SK-N-SH treated with all-trans-retinoic acid at 6 μM for 48 hours (cell line): Measurements from ENCODE around the gene TMEM132D.

ENCODE experiments used
- ATAC-seq: fragments of 200-7000 bp; cut with Tn5 transposase; 3 replicates; pipeline ENCODE4 v1.9.1; 2020; ENCODE audit warnings: mild to moderate bottlenecking, moderate library complexity
- ARNTL ChIP-seq: fragments of 450-650 bp; formaldehyde crosslinking; IDR thresholded peaks from 2 replicates; pipeline ENCODE4 v1.5.0; 2020; ENCODE audit warnings: low read depth, mild to moderate bottlenecking, moderate library complexity, borderline replicate concordance
- BACH2 ChIP-seq: fragments of 250-450 bp; sonication (Bioruptor Pico); IDR thresholded peaks from 2 replicates; pipeline ENCODE4 v1.9.0; 2021; ENCODE audit warnings: mild to moderate bottlenecking, borderline replicate concordance
- CSDC2 ChIP-seq: fragments of 250-450 bp; sonication (Bioruptor Pico); IDR thresholded peaks from 2 replicates; pipeline ENCODE4 v1.5.0; 2020; ENCODE audit warnings: mild to moderate bottlenecking, moderate library complexity
- ESRRG ChIP-seq: fragments of 250-450 bp; sonication (Bioruptor Pico); IDR thresholded peaks from 2 replicates; pipeline ENCODE4 v1.6.1; 2021; ENCODE audit warnings: mild to moderate bottlenecking
- GLIS3 ChIP-seq: fragments of 250-450 bp; sonication (Bioruptor Pico); IDR thresholded peaks from 2 replicates; pipeline ENCODE4 v1.5.0; 2020; ENCODE audit warnings: mild to moderate bottlenecking, moderate library complexity
- ISL1 ChIP-seq: fragments of 250-450 bp; sonication (Bioruptor Pico); IDR thresholded peaks from 2 replicates; pipeline ENCODE4 v2.1.2; 2022; ENCODE audit warnings: mild to moderate bottlenecking, moderate library complexity
- OSR1 ChIP-seq: fragments of 250-450 bp; sonication (Bioruptor Pico); IDR thresholded peaks from 2 replicates; pipeline ENCODE4 v1.8.0; 2022; ENCODE audit warnings: moderate library complexity, mild to moderate bottlenecking, inconsistent platforms
- PPARA ChIP-seq: fragments of 250-450 bp; sonication (Bioruptor Pico); IDR thresholded peaks from 2 replicates; pipeline ENCODE4 v1.5.0; 2020; ENCODE audit warnings: mild to moderate bottlenecking, borderline replicate concordance
- RARB ChIP-seq: fragments of 250-450 bp; sonication (Bioruptor Pico); IDR thresholded peaks from 2 replicates; pipeline ENCODE4 v1.8.0; 2021; ENCODE audit warnings: mild to moderate bottlenecking, moderate library complexity
- SNAI2 ChIP-seq: fragments of 250-450 bp; sonication (Bioruptor Pico); IDR thresholded peaks from 2 replicates; pipeline ENCODE4 v1.5.0; 2020; ENCODE audit warnings: mild to moderate bottlenecking, moderate library complexity
- TOX ChIP-seq: fragments of 250-450 bp; sonication (Bioruptor Pico); IDR thresholded peaks from 2 replicates; pipeline ENCODE4 v1.8.0; 2021; ENCODE audit warnings: mild to moderate bottlenecking, moderate library complexity, borderline replicate concordance
- ZC3H10 ChIP-seq: fragments of 250-450 bp; sonication (Bioruptor Pico); IDR thresholded peaks from 2 replicates; pipeline ENCODE4 v1.5.1; 2021; ENCODE audit warnings: mild to moderate bottlenecking, moderate library complexity
- ZFP3 ChIP-seq: fragments of 250-450 bp; sonication (Bioruptor Pico); IDR thresholded peaks from 2 replicates; pipeline ENCODE4 v1.5.0; 2020; ENCODE audit warnings: mild to moderate bottlenecking, moderate library complexity
- ZFP30 ChIP-seq: fragments of 450-650 bp; formaldehyde crosslinking; IDR thresholded peaks from 2 replicates; pipeline ENCODE4 v1.5.0; 2022; ENCODE audit warnings: mild to moderate bottlenecking, moderate library complexity
- ZNF565 ChIP-seq: fragments of 450-650 bp; formaldehyde crosslinking; conservative IDR thresholded peaks from 2 replicates; pipeline ENCODE4 v1.5.0; 2020; ENCODE audit warnings: low read depth, mild to moderate bottlenecking, moderate library complexity
- ZNF70 ChIP-seq: fragments of 450-650 bp; formaldehyde crosslinking; IDR thresholded peaks from 2 replicates; pipeline ENCODE4 v1.5.0; 2020; ENCODE audit warnings: mild to moderate bottlenecking, moderate library complexity
- ZNF8 ChIP-seq: fragments of 450-650 bp; formaldehyde crosslinking; IDR thresholded peaks from 2 replicates; pipeline ENCODE4 v1.5.0; 2020; ENCODE audit warnings: mild to moderate bottlenecking, moderate library complexity
- TF ChIP-seq, protein P1 (sequence below): fragments of 250-450 bp; sonication (Bioruptor Pico); IDR thresholded peaks from 2 replicates; pipeline ENCODE4 v1.5.0; 2020; ENCODE audit warnings: mild to moderate bottlenecking, moderate library complexity
- TF ChIP-seq, protein P2 (sequence below): fragments of 250-450 bp; sonication (Bioruptor Pico); IDR thresholded peaks from 2 replicates; pipeline ENCODE4 v1.5.1; 2020; ENCODE audit warnings: low read depth, mild to moderate bottlenecking, moderate library complexity
- TF ChIP-seq, protein P3 (sequence below): fragments of 250-450 bp; sonication (Bioruptor Pico); IDR thresholded peaks from 2 replicates; pipeline ENCODE4 v1.5.1; 2021; ENCODE audit warnings: mild to moderate bottlenecking, moderate library complexity
- TF ChIP-seq, protein P4 (sequence below): fragments of 250-450 bp; sonication (Bioruptor Pico); IDR thresholded peaks from 2 replicates; pipeline ENCODE4 v1.8.0; 2020; ENCODE audit warnings: mild to moderate bottlenecking, moderate library complexity, borderline replicate concordance
- TF ChIP-seq, protein P5 (sequence below): fragments of 250-450 bp; sonication (Bioruptor Pico); IDR thresholded peaks from 2 replicates; pipeline ENCODE4 v1.8.0; 2021; ENCODE audit warnings: low read depth, mild to moderate bottlenecking, moderate library complexity, borderline replicate concordance

TMEM132D gene

DNA sequence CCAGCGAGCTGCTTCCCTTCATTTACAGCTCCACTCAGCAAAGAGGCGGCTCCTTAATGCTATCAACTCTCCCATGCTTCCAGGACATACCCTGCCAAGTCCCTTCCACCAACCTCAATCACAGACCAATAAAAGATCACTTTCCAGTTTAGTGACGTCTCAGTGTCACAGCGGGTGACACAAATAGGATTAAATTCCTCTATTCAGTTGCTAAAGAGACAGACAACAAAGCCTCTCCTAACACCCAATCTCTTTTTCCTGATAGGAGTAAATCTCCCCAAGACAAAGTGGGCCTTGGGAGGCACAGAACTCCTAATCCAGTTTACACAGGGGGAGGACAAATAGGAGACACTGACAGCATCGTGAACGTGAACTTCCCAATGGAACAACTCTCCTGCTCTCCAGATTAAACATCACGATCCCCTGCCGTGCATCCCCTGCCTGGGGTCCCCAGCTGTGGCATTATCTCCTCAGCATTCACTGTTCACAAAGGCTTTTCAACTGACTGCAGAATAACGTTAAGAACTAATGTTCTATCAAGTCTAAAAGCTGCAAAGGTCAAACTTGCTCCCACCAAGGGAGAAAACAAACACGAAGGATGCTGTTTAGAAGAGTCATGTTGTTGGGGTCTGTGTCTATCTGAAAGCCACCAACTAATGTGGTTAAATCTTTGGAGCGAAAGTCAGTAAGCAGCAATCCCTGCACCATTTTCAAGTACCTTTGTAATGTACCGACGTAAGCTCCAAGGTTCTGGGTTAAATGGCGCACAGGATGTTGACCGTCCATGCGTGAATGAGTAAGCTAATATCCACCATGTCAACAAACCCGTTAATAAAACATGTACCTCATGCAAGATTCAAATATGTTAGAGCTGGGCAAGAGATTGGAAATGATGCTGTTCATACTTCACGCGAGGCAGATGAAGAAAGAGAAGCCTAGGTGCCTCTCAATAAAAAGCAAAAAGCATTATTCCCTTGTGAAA is 31.5 kb downstream of the TMEM132D start:
- TF ChIP-seq ZNF8 (CRISPR knock-in tag), result no peak
- TF ChIP-seq ARNTL (CRISPR knock-in tag), result no peak
- TF ChIP-seq, protein P1, sequence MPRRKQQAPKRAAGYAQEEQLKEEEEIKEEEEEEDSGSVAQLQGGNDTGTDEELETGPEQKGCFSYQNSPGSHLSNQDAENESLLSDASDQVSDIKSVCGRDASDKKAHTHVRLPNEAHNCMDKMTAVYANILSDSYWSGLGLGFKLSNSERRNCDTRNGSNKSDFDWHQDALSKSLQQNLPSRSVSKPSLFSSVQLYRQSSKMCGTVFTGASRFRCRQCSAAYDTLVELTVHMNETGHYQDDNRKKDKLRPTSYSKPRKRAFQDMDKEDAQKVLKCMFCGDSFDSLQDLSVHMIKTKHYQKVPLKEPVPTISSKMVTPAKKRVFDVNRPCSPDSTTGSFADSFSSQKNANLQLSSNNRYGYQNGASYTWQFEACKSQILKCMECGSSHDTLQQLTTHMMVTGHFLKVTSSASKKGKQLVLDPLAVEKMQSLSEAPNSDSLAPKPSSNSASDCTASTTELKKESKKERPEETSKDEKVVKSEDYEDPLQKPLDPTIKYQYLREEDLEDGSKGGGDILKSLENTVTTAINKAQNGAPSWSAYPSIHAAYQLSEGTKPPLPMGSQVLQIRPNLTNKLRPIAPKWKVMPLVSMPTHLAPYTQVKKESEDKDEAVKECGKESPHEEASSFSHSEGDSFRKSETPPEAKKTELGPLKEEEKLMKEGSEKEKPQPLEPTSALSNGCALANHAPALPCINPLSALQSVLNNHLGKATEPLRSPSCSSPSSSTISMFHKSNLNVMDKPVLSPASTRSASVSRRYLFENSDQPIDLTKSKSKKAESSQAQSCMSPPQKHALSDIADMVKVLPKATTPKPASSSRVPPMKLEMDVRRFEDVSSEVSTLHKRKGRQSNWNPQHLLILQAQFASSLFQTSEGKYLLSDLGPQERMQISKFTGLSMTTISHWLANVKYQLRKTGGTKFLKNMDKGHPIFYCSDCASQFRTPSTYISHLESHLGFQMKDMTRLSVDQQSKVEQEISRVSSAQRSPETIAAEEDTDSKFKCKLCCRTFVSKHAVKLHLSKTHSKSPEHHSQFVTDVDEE (CRISPR knock-in tag), result no peak
- no peak for TF ChIP-seq ZFP3 (CRISPR knock-in tag)
- TF ChIP-seq, protein P2, sequence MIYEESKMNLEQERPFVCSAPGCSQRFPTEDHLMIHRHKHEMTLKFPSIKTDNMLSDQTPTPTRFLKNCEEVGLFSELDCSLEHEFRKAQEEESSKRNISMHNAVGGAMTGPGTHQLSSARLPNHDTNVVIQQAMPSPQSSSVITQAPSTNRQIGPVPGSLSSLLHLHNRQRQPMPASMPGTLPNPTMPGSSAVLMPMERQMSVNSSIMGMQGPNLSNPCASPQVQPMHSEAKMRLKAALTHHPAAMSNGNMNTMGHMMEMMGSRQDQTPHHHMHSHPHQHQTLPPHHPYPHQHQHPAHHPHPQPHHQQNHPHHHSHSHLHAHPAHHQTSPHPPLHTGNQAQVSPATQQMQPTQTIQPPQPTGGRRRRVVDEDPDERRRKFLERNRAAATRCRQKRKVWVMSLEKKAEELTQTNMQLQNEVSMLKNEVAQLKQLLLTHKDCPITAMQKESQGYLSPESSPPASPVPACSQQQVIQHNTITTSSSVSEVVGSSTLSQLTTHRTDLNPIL, result no peak
- no peak for TF ChIP-seq ISL1
- TF ChIP-seq ZNF70, result no peak
- TF ChIP-seq RARB (CRISPR knock-in tag), result no peak
- no peak for ATAC-seq

DNA sequence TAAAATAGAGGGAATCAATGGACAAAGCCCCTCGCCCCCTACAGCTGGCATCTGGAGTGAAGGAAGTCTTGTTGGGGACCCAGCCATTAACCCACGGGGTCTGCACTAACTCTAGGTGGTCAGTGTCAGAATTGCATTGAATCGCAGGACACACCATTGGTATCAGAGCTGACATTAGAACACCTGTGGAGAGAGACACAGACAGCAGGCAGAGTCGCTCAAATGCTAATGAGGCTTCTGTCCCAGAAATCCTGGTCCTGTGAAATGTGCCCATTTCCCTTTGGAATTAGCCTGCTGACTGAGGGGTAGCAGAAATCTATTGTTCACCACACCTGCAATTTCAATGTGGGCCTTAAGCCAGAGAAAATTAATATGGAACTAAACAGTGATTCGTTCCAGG is 33.0 kb downstream of the TMEM132D start:
- no peak for TF ChIP-seq CSDC2 (CRISPR knock-in tag)
- no peak for TF ChIP-seq ESRRG (CRISPR knock-in tag)
- TF ChIP-seq, protein P1 (CRISPR knock-in tag), result no peak
- TF ChIP-seq ZNF70, result no peak
- no peak for TF ChIP-seq PPARA
- TF ChIP-seq ZC3H10 (CRISPR knock-in tag), result no peak
- TF ChIP-seq OSR1, result no peak
- TF ChIP-seq, protein P3, sequence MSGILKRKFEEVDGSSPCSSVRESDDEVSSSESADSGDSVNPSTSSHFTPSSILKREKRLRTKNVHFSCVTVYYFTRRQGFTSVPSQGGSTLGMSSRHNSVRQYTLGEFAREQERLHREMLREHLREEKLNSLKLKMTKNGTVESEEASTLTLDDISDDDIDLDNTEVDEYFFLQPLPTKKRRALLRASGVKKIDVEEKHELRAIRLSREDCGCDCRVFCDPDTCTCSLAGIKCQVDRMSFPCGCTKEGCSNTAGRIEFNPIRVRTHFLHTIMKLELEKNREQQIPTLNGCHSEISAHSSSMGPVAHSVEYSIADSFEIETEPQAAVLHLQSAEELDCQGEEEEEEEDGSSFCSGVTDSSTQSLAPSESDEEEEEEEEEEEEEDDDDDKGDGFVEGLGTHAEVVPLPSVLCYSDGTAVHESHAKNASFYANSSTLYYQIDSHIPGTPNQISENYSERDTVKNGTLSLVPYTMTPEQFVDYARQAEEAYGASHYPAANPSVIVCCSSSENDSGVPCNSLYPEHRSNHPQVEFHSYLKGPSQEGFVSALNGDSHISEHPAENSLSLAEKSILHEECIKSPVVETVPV, result no peak
- TF ChIP-seq ARNTL (CRISPR knock-in tag), result no peak
- TF ChIP-seq ISL1, result no peak
- TF ChIP-seq, protein P4, sequence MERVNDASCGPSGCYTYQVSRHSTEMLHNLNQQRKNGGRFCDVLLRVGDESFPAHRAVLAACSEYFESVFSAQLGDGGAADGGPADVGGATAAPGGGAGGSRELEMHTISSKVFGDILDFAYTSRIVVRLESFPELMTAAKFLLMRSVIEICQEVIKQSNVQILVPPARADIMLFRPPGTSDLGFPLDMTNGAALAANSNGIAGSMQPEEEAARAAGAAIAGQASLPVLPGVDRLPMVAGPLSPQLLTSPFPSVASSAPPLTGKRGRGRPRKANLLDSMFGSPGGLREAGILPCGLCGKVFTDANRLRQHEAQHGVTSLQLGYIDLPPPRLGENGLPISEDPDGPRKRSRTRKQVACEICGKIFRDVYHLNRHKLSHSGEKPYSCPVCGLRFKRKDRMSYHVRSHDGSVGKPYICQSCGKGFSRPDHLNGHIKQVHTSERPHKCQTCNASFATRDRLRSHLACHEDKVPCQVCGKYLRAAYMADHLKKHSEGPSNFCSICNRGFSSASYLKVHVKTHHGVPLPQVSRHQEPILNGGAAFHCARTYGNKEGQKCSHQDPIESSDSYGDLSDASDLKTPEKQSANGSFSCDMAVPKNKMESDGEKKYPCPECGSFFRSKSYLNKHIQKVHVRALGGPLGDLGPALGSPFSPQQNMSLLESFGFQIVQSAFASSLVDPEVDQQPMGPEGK (CRISPR knock-in tag), result no peak
- no peak for TF ChIP-seq GLIS3 (CRISPR knock-in tag)
- TF ChIP-seq ZFP30 (CRISPR knock-in tag), result no peak
- TF ChIP-seq, protein P5, sequence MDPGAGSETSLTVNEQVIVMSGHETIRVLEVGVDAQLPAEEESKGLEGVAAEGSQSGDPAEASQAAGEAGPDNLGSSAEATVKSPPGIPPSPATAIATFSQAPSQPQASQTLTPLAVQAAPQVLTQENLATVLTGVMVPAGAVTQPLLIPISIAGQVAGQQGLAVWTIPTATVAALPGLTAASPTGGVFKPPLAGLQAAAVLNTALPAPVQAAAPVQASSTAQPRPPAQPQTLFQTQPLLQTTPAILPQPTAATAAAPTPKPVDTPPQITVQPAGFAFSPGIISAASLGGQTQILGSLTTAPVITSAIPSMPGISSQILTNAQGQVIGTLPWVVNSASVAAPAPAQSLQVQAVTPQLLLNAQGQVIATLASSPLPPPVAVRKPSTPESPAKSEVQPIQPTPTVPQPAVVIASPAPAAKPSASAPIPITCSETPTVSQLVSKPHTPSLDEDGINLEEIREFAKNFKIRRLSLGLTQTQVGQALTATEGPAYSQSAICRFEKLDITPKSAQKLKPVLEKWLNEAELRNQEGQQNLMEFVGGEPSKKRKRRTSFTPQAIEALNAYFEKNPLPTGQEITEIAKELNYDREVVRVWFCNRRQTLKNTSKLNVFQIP (CRISPR knock-in tag), result no peak
- TF ChIP-seq ZFP3 (CRISPR knock-in tag), result no peak
- no peak for TF ChIP-seq BACH2
- no peak for TF ChIP-seq TOX (CRISPR knock-in tag)
- no peak for TF ChIP-seq ZNF565 (CRISPR knock-in tag)
- TF ChIP-seq ZNF8 (CRISPR knock-in tag), result no peak
- no peak for TF ChIP-seq SNAI2 (CRISPR knock-in tag)
- ATAC-seq, result no peak
